DOHH2 (cell line): Measurements from ENCODE around the gene LMCD1.

Experiments
- CTCF ChIP-seq: fragments of 200-600 bp; sonication (generic); IDR thresholded peaks from one replicate; pipeline ENCODE4 v1.5.1; 2014; ENCODE audit warnings: antibody characterized with exemption, mild to moderate bottlenecking, low read depth, low read length; ENCODE audit not compliant: poor library complexity, severe bottlenecking
- EZH2phosphoT487 ChIP-seq: fragments of 200-600 bp; sonication (generic); IDR thresholded peaks from 2 replicates; pipeline ENCODE4 v1.6.1; 2017; ENCODE audit warnings: borderline replicate concordance, mild to moderate bottlenecking, antibody characterized with exemption, low read length, moderate library complexity, mixed read lengths

GRCh38 chr3:8581373-8581772 lies 79.8 kb downstream of the LMCD1 start:
- TF ChIP-seq CTCF (no peak), EZH2phosphoT487 (no peak)
